Skeletal muscle satellite cell (primary cell): ENCODE results near the gene TM9SF1.
"Not testable (repeated sequence)": the region's sequence is repeated elsewhere in the genome, so short reads cannot be mapped to it uniquely, and the experiment has no call there.

Source experiments
- H3K27me3 ChIP-seq: 2 replicates; pipeline ENCODE4 v1.7.0; 2013; ENCODE audit warnings: low read length; ENCODE audit not compliant: control insufficient read depth, insufficient read depth
- H3K36me3 ChIP-seq: 2 replicates; pipeline ENCODE4 v1.7.0; 2013; ENCODE audit warnings: mild to moderate bottlenecking, control low read depth, low read length; ENCODE audit not compliant: insufficient read depth
- H3K4me1 ChIP-seq: 2 replicates; pipeline ENCODE4 v1.7.0; 2013; ENCODE audit warnings: low read length; ENCODE audit not compliant: control insufficient read depth, insufficient read depth
- H3K4me2 ChIP-seq: 2 replicates; pipeline ENCODE4 v1.7.0; 2013; ENCODE audit warnings: mild to moderate bottlenecking, low read length
- H3K4me3 ChIP-seq: 2 replicates; pipeline ENCODE4 v1.7.0; 2013; ENCODE audit warnings: low read length
- H3K9ac ChIP-seq: 2 replicates; pipeline ENCODE4 v1.7.0; 2013; ENCODE audit warnings: mild to moderate bottlenecking, low read depth, low read length, moderate library complexity
- H3K9me3 ChIP-seq: replicated peaks from 2 replicates; pipeline ENCODE4 v1.7.0; 2013; ENCODE audit warnings: mild to moderate bottlenecking, control low read depth, low read length

Gene TM9SF1

DNA sequence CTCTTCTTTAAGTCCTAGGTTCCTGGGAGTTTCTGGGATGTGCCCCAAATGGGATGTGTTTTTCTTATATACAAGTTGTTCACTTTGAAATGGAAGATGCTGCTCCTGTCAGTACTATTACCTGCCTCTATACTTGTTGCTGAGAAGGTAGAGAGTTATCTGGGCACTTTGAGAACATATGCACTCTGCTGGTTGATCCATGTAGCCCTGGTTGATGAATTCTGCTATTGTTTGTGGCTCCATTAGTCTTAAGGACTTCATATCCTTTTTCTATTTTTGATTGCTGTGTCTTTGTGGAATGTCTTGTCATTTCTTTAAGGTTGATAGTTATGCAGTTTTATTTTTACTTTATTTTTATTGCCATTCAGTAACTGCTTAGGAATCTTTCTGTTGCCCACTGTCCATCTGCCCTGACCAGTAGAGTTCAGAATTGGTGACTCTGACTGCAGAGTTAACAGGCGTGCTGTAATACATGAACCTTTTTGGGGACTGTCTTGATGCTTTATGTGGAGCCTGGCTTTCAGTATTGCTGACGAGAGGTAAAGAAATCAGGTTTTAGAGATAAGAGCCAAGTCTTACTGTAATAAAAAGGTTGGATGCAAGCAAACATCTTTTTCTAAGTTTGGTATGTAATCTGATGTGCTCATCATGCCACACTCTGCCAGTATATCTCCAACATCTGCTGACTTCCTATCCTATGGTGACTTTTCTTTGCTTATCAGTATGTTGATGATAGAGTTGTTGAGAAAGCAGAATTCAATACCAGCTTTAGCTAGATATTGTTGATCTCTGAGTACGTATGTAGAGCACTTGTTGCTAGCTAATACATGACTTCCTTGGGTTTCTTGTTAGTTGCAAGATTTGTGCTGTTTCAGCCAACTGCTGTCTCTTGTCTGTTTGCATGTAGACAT lies 39.1 kb upstream of the TM9SF1 start:
- Histone ChIP-seq H3K4me1 (peaks cover 41% of the 10 kb centered on the region), H3K9me3 (no peaks in the 10 kb centered on the region), H3K36me3 (peaks cover 39% of the 10 kb centered on the region), H3K4me3 (no peak overlapping the region), H3K4me2 (peak overlapping the region; percentile 96), H3K27me3 (no peaks in the 10 kb centered on the region), H3K9ac (no peak overlapping the region)

DNA sequence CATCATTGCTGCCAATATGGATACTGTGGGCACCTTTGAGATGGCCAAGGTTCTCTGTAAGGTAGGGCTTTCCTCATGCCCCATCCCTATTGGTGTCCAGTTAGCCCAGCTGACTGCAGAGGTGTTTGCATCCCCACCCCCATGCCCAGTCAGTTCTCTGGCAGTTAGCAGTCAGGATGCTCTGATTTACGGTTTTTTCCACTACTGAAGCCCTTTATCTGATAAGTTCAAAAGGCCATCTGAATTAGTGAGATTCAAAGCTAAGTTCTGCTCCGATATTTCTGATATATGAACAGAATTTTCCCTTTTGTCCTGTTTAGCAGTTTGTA lies 38.3 kb upstream of the TM9SF1 start:
- Histone ChIP-seq H3K27me3 (no peaks in the 10 kb centered on the region), H3K9ac (peak overlapping the region; percentile 97), H3K4me3 (peak overlapping the region; percentile 91), H3K36me3 (peaks cover 31% of the 10 kb centered on the region), H3K9me3 (no peaks in the 10 kb centered on the region), H3K4me2 (peak overlapping the region; percentile 96), H3K4me1 (peaks cover 33% of the 10 kb centered on the region)

DNA sequence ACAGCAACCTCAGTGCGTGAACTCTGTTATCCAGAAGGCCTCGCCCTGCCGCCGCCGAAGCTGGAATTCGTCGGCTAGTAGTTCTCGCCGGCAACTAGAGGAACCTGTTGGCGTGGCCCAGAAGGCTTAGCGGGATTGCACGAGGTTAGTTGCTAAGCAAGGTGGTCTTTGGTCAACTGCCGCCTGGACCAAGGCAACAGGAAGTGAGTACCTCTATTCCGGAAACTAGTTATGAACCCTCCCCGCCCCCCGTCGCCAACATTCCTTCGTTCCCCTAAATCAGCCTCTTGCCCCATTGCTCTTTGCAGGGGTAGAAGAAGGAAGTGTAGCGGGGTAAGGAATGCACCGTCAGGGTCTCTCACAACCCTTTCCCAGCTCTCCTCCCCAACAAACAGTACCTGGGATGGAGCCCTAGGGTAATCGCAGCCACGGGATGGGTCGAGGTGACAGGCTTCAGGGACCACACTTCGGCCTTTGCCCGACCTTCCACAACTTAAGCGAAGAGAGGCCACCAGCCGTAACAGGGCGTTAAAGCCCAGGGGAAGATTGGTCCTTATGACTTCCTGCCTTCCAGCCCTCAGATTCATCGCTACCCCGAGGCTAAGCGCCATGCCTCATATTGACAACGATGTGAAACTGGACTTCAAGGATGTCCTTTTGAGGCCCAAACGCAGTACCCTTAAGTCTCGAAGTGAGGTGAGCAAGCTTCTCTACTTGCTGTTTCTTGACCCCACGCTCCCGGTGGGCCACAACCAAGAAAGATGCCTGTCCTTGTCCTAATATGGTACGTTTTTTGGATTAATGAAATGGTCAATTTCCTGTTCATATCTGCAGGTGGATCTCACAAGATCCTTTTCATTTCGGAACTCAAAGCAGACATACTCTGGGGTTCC lies 37.6 kb upstream of the TM9SF1 start, which contains the start of gene GMPR2:
Gene GMPR2 (plus strand): TSS at position 285 of the 893 bp plus-strand sequence. CDS start 325 bp downstream, at position 610.
- H3K4me3 ChIP-seq, result peak within 1 kb of the TSS; percentile 91
- H3K4me1 ChIP-seq, result peaks cover 28% of the 10 kb centered on the region

DNA sequence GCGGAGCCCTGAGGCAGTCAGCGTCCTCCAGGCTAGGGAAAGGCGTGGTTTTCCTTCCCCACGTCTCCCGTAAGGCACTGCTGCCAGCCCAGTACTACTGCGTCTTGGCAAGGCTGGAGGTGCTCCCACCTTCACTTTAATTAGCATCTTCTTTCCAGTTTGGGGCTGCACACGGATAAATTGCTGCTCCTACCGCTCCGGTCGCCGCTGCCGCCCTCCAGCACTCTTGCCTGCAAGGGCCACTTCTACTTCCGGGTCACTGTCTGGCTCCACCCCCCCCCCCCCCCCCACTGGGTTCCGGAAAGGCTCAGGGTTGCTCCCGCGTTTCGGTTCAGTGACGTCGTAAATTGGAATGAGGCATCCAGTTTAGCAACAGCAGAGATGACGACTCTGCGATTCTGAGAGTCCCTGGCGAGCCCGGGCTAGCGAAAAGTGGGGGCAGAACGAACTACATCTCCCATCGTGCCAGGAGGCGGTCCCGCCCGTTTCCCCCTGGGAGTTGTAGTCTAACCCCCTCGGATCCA lies 36.9 kb upstream of the TM9SF1 start, which contains the start of gene NEDD8:
Gene NEDD8 (minus strand): TSS at position 247 of the 524 bp plus-strand sequence. CDS start 100 bp downstream, at position 147.
- H3K4me1 ChIP-seq, result peaks cover 28% of the 10 kb centered on the region
- H3K4me3 ChIP-seq, result peak within 1 kb of the TSS; percentile 91
- peaks cover 17% of the 10 kb centered on the region for H3K36me3 ChIP-seq

More for the DNA sequence above, 37.6 kb upstream of the TM9SF1 start, which contains the start of gene GMPR2:
- no peaks in the 10 kb centered on the region for H3K27me3 ChIP-seq
- H3K36me3 ChIP-seq, result peaks cover 25% of the 10 kb centered on the region
- H3K9me3 ChIP-seq, result no peaks in the 10 kb centered on the region
- peak within 1 kb of the TSS; percentile 97 for H3K9ac ChIP-seq
- peak within 1 kb of the TSS; percentile 96 for H3K4me2 ChIP-seq

DNA sequence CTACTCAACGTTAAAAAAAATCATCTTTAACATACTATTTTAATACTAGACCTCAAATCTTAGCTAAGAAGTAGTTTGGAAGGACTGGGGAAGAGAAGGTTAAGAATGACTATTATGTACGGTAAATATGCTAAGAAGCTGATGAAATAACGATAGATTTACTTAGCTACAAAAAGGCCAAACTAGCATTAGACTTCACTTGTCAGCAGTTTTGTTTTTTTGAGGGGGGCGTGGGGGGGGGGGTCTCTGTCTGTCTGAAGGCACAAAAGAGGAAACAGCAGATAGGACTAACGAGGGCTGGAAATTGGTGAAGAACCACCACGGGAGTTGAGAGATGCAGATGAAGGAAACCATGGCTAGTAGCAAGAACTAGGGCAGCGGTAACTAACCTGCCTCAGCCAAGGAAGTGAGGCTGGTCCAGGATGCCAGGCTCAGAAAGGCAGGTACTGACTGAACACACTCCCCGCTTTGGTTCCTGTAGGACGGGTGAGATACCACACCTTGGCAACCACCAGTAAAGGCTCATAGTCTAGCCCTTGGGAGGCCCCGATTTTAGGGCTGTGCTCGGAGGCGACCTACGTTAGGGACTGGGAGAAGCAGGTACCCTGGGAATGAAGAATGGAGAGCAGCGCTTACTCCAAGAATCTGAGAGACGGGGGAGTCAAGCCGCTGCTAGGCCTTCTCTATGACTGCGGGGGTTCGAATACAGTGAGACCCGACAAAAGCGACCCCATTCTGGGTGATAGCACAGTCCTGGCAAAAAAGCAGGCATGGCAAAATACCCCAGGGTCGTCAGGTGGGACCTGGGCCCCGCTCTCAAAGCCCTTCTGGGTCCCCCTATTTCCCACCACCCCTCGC lies 36.3 kb upstream of the TM9SF1 start:
- peak overlapping the region; percentile 97 for H3K9ac ChIP-seq
- peak overlapping the region; percentile 96 for H3K4me2 ChIP-seq
- peaks cover 11% of the 10 kb centered on the region for H3K36me3 ChIP-seq
- H3K9me3 ChIP-seq, result no peaks in the 10 kb centered on the region
- peaks cover 28% of the 10 kb centered on the region for H3K4me1 ChIP-seq
- H3K4me3 ChIP-seq, result peak overlapping the region; percentile 91
- no peaks in the 10 kb centered on the region for H3K27me3 ChIP-seq

More for the DNA sequence above, 36.9 kb upstream of the TM9SF1 start, which contains the start of gene NEDD8:
- Histone ChIP-seq H3K27me3 (no peaks in the 10 kb centered on the region), H3K9me3 (no peaks in the 10 kb centered on the region), H3K9ac (peak within 1 kb of the TSS; percentile 97), H3K4me2 (peak within 1 kb of the TSS; percentile 96)

DNA sequence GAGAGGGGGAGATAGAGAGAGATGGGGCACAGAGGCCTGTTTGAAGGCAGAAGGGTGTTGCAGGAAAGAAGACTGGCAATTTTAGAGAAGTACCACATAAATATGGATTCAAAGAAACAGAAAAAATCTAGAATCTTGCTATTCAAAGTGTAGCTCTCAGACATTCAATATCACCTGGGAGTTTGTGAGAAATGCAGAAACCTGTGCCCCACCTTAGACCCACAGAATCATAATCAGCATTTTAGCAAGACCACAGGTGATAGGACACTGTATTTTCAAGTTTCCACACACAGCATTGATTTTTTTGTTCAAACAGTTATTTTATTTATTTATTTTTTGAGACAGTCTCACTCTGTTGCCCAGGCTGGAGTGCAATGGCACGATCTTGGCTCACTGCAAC lies 33.7 kb upstream of the TM9SF1 start:
- H3K36me3 ChIP-seq, result no peaks in the 10 kb centered on the region
- no peak overlapping the region for H3K4me3 ChIP-seq
- peaks cover 33% of the 10 kb centered on the region for H3K4me1 ChIP-seq
- no peak overlapping the region for H3K4me2 ChIP-seq
- no peaks in the 10 kb centered on the region for H3K27me3 ChIP-seq
- H3K9ac ChIP-seq, result no peak overlapping the region
- no peaks in the 10 kb centered on the region for H3K9me3 ChIP-seq

DNA sequence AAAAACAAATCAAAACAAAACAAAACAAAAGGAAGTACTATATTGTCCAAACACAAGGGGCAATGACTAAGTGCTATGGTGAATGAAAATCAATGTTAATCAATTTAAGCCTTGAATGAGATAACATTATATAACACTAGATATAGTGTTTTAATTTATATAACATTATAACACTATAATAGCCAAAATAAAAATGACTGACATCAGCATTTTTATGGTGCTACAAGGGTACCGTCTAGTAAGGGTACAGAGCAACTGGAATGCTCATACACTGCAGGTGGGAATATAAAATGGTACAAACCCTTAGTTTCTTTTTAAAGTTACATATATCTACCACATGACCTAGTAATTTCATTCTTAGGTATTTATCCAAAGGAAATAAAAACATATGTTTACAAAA lies 31.2 kb upstream of the TM9SF1 start:
- no peaks in the 10 kb centered on the region for H3K9me3 ChIP-seq
- peaks cover 24% of the 10 kb centered on the region for H3K4me1 ChIP-seq
- no peaks in the 10 kb centered on the region for H3K27me3 ChIP-seq
- no peak overlapping the region for H3K9ac ChIP-seq
- no peak overlapping the region for H3K4me2 ChIP-seq
- no peak overlapping the region for H3K4me3 ChIP-seq
- no peaks in the 10 kb centered on the region for H3K36me3 ChIP-seq

DNA sequence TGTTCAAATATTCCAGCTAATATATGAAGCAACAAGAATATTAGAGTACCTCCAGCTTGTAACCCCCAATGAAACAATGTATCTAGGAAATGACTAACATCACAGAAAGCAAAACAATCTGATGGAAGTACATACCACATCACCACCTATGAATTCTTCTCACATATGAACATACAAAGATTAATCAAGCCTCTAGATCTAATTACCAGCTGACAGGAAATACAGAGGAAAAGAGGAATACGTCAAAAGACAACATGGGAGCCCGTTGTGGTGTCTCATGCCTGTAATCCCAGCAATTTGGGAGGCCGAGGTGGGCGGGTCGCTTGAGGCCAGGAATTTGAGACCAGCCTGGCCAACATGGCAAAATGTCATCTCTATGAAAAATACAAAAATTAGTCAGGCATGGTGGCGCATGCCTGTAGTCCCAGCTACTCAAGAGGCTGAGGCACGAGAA lies 29.4 kb upstream of the TM9SF1 start:
- Histone ChIP-seq H3K4me3 (no peak overlapping the region), H3K4me1 (peaks cover 16% of the 10 kb centered on the region), H3K9me3 (no peaks in the 10 kb centered on the region), H3K27me3 (no peaks in the 10 kb centered on the region), H3K36me3 (no peaks in the 10 kb centered on the region), H3K4me2 (peak overlapping the region; percentile 49), H3K9ac (peak overlapping the region; percentile 35)

DNA sequence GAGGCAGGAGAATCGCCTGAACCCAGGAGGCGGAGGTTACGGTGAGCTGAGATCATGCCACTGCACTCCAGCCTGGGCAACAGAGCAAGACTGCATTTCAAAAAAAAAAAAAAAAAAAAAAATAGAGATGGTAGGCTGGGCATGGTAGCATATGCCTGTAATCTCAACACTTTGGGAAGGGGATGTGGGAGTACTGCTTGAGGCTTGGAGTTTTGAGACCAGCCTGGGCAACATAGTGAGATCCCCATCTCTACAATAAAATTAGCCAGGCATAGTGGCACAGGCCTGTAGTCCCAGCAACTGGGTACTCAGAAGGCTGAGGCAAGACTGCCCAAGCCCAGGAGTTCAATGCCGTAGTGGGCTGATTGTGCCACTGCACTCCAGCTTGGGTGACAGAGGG lies 27.7 kb upstream of the TM9SF1 start:
- H3K9ac ChIP-seq, result not testable (repeated sequence)

DNA sequence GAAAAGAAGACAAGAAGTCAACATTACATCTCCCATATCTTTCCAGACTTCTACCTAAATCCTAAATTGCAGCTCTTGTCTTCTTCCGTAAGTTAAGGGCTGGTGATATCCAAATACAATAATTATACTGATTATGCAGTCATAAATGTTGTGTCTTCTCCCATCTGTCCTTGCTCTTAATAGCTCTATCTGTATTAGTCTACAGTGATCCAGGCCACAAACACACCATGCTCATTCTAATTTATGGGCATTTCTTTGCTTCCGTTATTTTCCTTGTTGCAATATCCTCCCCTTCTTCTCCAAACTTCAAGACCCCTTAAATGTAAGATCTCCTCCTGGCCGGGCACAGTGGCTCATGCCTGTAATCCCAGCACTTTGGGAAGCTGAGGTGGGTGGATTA lies 24.3 kb upstream of the TM9SF1 start:
- no peak overlapping the region for H3K9ac ChIP-seq
- no peak overlapping the region for H3K4me2 ChIP-seq
- H3K4me3 ChIP-seq, result no peak overlapping the region
- H3K4me1 ChIP-seq, result peaks cover 11% of the 10 kb centered on the region
- H3K9me3 ChIP-seq, result no peaks in the 10 kb centered on the region
- peaks cover 10% of the 10 kb centered on the region for H3K36me3 ChIP-seq
- no peaks in the 10 kb centered on the region for H3K27me3 ChIP-seq

More for the DNA sequence above, 27.7 kb upstream of the TM9SF1 start:
- not testable (repeated sequence) for H3K4me2 ChIP-seq, H3K27me3 ChIP-seq, H3K36me3 ChIP-seq, H3K9me3 ChIP-seq, H3K4me3 ChIP-seq
- peaks cover 16% of the 10 kb centered on the region for H3K4me1 ChIP-seq
